WTC11 (cell line): Measurements from ENCODE around the gene PRPF8. TPM values are rescaled to one million over a fixed set of nuclear protein-coding genes. Genes with fewer than 3 reads are reported as not detected.

Experiments
- ATAC-seq: fragments of 200-7000 bp; cut with Tn5 transposase; 2 replicates; pipeline ENCODE4 v1.10.0; 2021; ENCODE audit warnings: mild to moderate bottlenecking, moderate library complexity
- CTCF ChIA-PET: fragments of 300-600 bp; sonication (Branson Sonifier 250); formaldehyde crosslinking; loops from one replicate; lab custom pipeline; 2021; ENCODE audit warnings: antibody characterized with exemption; lab: Charles Lee
- POLR2A ChIA-PET: fragments of 350-600 bp; sonication (Branson Sonifier 250); formaldehyde crosslinking; loops from one replicate; lab custom pipeline; 2021; ENCODE audit warnings: antibody characterized with exemption; lab: Charles Lee
- DNase-seq: peaks from one replicate; pipeline ENCODE4 v3.0.0; 2021; ENCODE audit warnings: low spot score
- H3K27ac Mint-ChIP-seq: 2 replicates; pipeline ENCODE4 v1.8.0; 2021; ENCODE audit warnings: mixed read lengths
- H3K27me3 Mint-ChIP-seq: 2 replicates; pipeline ENCODE4 v1.8.0; 2021; ENCODE audit warnings: low read depth, mild to moderate bottlenecking, moderate library complexity, mixed read lengths
- H3K36me3 Mint-ChIP-seq: 2 replicates; pipeline ENCODE4 v1.8.0; 2021; ENCODE audit warnings: mixed read lengths
- H3K4me1 Mint-ChIP-seq: 2 replicates; pipeline ENCODE4 v1.8.0; 2022; ENCODE audit warnings: mixed read lengths
- H3K4me3 Mint-ChIP-seq: 2 replicates; pipeline ENCODE4 v1.8.0; 2021; ENCODE audit warnings: mild to moderate bottlenecking, moderate library complexity, mixed read lengths
- H3K9me3 Mint-ChIP-seq: 2 replicates; pipeline ENCODE4 v1.8.0; 2021; ENCODE audit warnings: mixed read lengths
- E2F5 ChIP-seq: sonication (generic); formaldehyde crosslinking; IDR thresholded peaks from 2 replicates; pipeline ENCODE4 v1.8.1; 2022; ENCODE audit warnings: mild to moderate bottlenecking, moderate library complexity, missing genetic modification reagents
- ETV6 ChIP-seq: sonication (generic); formaldehyde crosslinking; IDR thresholded peaks from 2 replicates; pipeline ENCODE4 v1.8.1; 2022; ENCODE audit warnings: mild to moderate bottlenecking, missing genetic modification reagents
- FOXJ3 ChIP-seq: sonication (generic); formaldehyde crosslinking; IDR thresholded peaks from 2 replicates; pipeline ENCODE4 v1.9.0; 2021; ENCODE audit warnings: missing genetic modification reagents, mild to moderate bottlenecking, borderline replicate concordance
- FOXK1 ChIP-seq: sonication (generic); formaldehyde crosslinking; IDR thresholded peaks from 2 replicates; pipeline ENCODE4 v1.8.0; 2022; ENCODE audit warnings: mild to moderate bottlenecking, moderate library complexity, missing genetic modification reagents
- FOXP4 ChIP-seq: sonication (generic); formaldehyde crosslinking; IDR thresholded peaks from 2 replicates; pipeline ENCODE4 v1.8.0; 2022; ENCODE audit warnings: mild to moderate bottlenecking, missing genetic modification reagents
- GRHL2 ChIP-seq: fragments of 250-450 bp; sonication (Bioruptor Pico); IDR thresholded peaks from 2 replicates; pipeline ENCODE4 v1.8.0; 2022; ENCODE audit warnings: mild to moderate bottlenecking, moderate library complexity; ENCODE audit not compliant: insufficient replicate concordance, severe bottlenecking
- IRF2 ChIP-seq: sonication (generic); formaldehyde crosslinking; IDR thresholded peaks from 2 replicates; pipeline ENCODE4 v1.8.0; 2022; ENCODE audit warnings: low read depth, missing genetic modification reagents, borderline replicate concordance
- JAZF1 ChIP-seq: fragments of 250-450 bp; sonication (Bioruptor Pico); IDR thresholded peaks from 2 replicates; pipeline ENCODE4 v1.9.0; 2021; ENCODE audit warnings: moderate library complexity, mild to moderate bottlenecking, inconsistent platforms
- JUN ChIP-seq: sonication (generic); formaldehyde crosslinking; IDR thresholded peaks from 2 replicates; pipeline ENCODE4 v1.8.0; 2023; ENCODE audit warnings: mild to moderate bottlenecking, missing genetic modification reagents
- PREB ChIP-seq: sonication (generic); formaldehyde crosslinking; IDR thresholded peaks from 2 replicates; pipeline ENCODE4 v1.8.1; 2022; ENCODE audit warnings: mild to moderate bottlenecking, missing genetic modification reagents, moderate library complexity, borderline replicate concordance
- SP1 ChIP-seq: sonication (generic); formaldehyde crosslinking; conservative IDR thresholded peaks from 2 replicates; pipeline ENCODE4 v1.8.1; 2022; ENCODE audit warnings: missing genetic modification reagents
- STAT6 ChIP-seq: sonication (generic); formaldehyde crosslinking; conservative IDR thresholded peaks from 2 replicates; pipeline ENCODE4 v1.8.1; 2023; ENCODE audit warnings: mild to moderate bottlenecking, low read depth, missing genetic modification reagents, moderate library complexity
- USF2 ChIP-seq: sonication (generic); formaldehyde crosslinking; IDR thresholded peaks from 2 replicates; pipeline ENCODE4 v1.8.1; 2023; ENCODE audit warnings: mild to moderate bottlenecking, missing genetic modification reagents, moderate library complexity
- ZBTB21 ChIP-seq: sonication (generic); formaldehyde crosslinking; IDR thresholded peaks from 2 replicates; pipeline ENCODE4 v1.8.1; 2023; ENCODE audit warnings: mild to moderate bottlenecking, missing genetic modification reagents, borderline replicate concordance
- ZNF263 ChIP-seq: sonication (generic); formaldehyde crosslinking; IDR thresholded peaks from 2 replicates; pipeline ENCODE4 v1.8.1; 2022; ENCODE audit warnings: low read depth, mild to moderate bottlenecking, moderate library complexity, missing genetic modification reagents
- ZNF317 ChIP-seq: sonication (generic); formaldehyde crosslinking; IDR thresholded peaks from 2 replicates; pipeline ENCODE4 v1.8.1; 2023; ENCODE audit warnings: low read depth, mild to moderate bottlenecking, moderate library complexity, missing genetic modification reagents, borderline replicate concordance
- ZNF396 ChIP-seq: fragments of 250-450 bp; sonication (Bioruptor Pico); IDR thresholded peaks from 2 replicates; pipeline ENCODE4 v1.8.0; 2021; ENCODE audit warnings: mild to moderate bottlenecking, moderate library complexity, borderline replicate concordance
- ZNF671 ChIP-seq: fragments of 250-450 bp; sonication (Bioruptor Pico); IDR thresholded peaks from 2 replicates; pipeline ENCODE4 v1.8.0; 2021; ENCODE audit warnings: mild to moderate bottlenecking
- total RNA-seq: library from RNA; stranded (reverse); gene quantifications from 3 replicates; pipeline ENCODE4 v1.2.3, GENCODE V29; 2021
- TF ChIP-seq, protein P1 (sequence below): sonication (generic); formaldehyde crosslinking; IDR thresholded peaks from 2 replicates; pipeline ENCODE4 v1.8.0; 2022; ENCODE audit warnings: mild to moderate bottlenecking, missing genetic modification reagents
- TF ChIP-seq, protein P2 (sequence below): sonication (generic); formaldehyde crosslinking; IDR thresholded peaks from 2 replicates; pipeline ENCODE4 v1.8.1; 2023; ENCODE audit warnings: mild to moderate bottlenecking, missing genetic modification reagents
- TF ChIP-seq, protein P3 (sequence below): sonication (generic); formaldehyde crosslinking; IDR thresholded peaks from 2 replicates; pipeline ENCODE4 v1.8.0; 2023; ENCODE audit warnings: missing genetic modification reagents

PRPF8 gene
- total RNA-seq, 1 experiment from 2014 or later: 388 TPM

- H3K9me3 Mint-ChIP-seq: peaks cover 4% of the 10 kb centered on the region
- peaks cover 5% of the 10 kb centered on the region for H3K27me3 Mint-ChIP-seq
- H3K27ac Mint-ChIP-seq: no peak overlapping the region
- H3K4me3 Mint-ChIP-seq: peak overlapping the region; percentile 38
- TF ChIP-seq ZNF396 (no peak), SP1 (CRISPR knock-in tag) (no peak), GRHL2 (no peak), FOXP4 (CRISPR knock-in tag) (no peak), IRF2 (CRISPR knock-in tag) (no peak), FOXJ3 (CRISPR knock-in tag) (no peak), JAZF1 (CRISPR knock-in tag) (no peak), USF2 (CRISPR knock-in tag) (no peak), E2F5 (CRISPR knock-in tag) (no peak)
- TF ChIP-seq, protein P1, sequence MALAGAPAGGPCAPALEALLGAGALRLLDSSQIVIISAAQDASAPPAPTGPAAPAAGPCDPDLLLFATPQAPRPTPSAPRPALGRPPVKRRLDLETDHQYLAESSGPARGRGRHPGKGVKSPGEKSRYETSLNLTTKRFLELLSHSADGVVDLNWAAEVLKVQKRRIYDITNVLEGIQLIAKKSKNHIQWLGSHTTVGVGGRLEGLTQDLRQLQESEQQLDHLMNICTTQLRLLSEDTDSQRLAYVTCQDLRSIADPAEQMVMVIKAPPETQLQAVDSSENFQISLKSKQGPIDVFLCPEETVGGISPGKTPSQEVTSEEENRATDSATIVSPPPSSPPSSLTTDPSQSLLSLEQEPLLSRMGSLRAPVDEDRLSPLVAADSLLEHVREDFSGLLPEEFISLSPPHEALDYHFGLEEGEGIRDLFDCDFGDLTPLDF (CRISPR knock-in tag): no peak
- ChIA-PET POLR2A (no interaction called here), CTCF (no interaction called here)
- no peak for DNase-seq
- peaks cover 37% of the 10 kb centered on the region for H3K36me3 Mint-ChIP-seq
- H3K4me1 Mint-ChIP-seq: peaks cover 13% of the 10 kb centered on the region
- ATAC-seq: no peak
Measured at GRCh38 chr17:1686086-1686485, 1.4 kb upstream of the PRPF8 start.

DNA sequence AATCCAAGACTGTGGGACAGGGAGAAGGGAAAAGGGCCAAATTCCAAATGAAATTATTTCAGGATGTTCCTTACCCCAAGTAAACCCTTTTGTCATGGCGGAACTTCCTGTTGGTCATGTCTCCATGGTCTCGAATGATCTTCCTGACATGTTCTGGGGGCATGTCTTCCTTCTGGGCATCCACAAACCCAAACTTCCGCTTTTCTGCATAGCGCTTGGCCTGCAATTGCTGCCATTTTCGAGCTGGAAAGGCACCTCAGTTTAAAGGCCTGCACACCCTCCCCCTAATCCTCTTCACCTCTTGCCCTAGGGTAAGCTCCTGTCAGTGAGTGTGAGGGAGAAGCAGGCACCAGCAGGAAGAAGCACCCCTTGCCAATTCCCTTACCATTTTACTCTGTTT, 1.2 kb downstream of the PRPF8 start:
- Mint-ChIP-seq H3K36me3 (peaks cover 57% of the 10 kb centered on the region), H3K9me3 (no peaks in the 10 kb centered on the region; the same call in 1 of the 2 replicates), H3K27me3 (no peaks in the 10 kb centered on the region), H3K27ac (0 out of 2 replicates have a peak overlapping the region, but pooled peaks have one; percentile 87), H3K4me3 (peak overlapping the region; percentile 95), H3K4me1 (peaks cover 13% of the 10 kb centered on the region)
- CTCF ChIA-PET: interaction anchor here (1.1 to 1.4 kb wide), 3 partner anchors 10 to 34 kb away, joined by 3 to 11 read pairs (median 6); partner anchors contain the start of gene RILP
- ATAC-seq (no peak), DNase-seq (no peak)
- POLR2A ChIA-PET: interaction anchor here (1.1 to 1.7 kb wide), 3 partner anchors 14 to 34 kb away, joined by 5 to 9 read pairs (median 6); partner anchors contain the start of gene RILP
- TF ChIP-seq ZNF263 (CRISPR knock-in tag) (no peak), FOXK1 (CRISPR knock-in tag) (no peak), FOXP4 (CRISPR knock-in tag) (no peak), ETV6 (CRISPR knock-in tag) (no peak), ZNF671 (CRISPR knock-in tag) (no peak), JUN (CRISPR knock-in tag) (no peak), SP1 (CRISPR knock-in tag) (no peak), ZNF317 (CRISPR knock-in tag) (no peak), PREB (CRISPR knock-in tag) (no peak), ZBTB21 (CRISPR knock-in tag) (no peak), STAT6 (no peak), JAZF1 (CRISPR knock-in tag) (no peak)
- TF ChIP-seq, protein P2, sequence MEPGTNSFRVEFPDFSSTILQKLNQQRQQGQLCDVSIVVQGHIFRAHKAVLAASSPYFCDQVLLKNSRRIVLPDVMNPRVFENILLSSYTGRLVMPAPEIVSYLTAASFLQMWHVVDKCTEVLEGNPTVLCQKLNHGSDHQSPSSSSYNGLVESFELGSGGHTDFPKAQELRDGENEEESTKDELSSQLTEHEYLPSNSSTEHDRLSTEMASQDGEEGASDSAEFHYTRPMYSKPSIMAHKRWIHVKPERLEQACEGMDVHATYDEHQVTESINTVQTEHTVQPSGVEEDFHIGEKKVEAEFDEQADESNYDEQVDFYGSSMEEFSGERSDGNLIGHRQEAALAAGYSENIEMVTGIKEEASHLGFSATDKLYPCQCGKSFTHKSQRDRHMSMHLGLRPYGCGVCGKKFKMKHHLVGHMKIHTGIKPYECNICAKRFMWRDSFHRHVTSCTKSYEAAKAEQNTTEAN: no peak
- TF ChIP-seq, protein P3, sequence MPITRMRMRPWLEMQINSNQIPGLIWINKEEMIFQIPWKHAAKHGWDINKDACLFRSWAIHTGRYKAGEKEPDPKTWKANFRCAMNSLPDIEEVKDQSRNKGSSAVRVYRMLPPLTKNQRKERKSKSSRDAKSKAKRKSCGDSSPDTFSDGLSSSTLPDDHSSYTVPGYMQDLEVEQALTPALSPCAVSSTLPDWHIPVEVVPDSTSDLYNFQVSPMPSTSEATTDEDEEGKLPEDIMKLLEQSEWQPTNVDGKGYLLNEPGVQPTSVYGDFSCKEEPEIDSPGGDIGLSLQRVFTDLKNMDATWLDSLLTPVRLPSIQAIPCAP (CRISPR knock-in tag): no peak
